HepG2 (cell line): ENCODE measurements around the gene MKS1. TPM values are rescaled to one million over a fixed set of nuclear protein-coding genes. Genes with fewer than 3 reads are reported as not detected.

Source experiments
- CBFB ChIP-seq: sonication (generic); formaldehyde crosslinking; IDR thresholded peaks from 2 replicates; pipeline ENCODE4 v1.4.0; 2020; ENCODE audit warnings: missing genetic modification reagents
- CBX1 ChIP-seq: IDR thresholded peaks from one replicate; pipeline ENCODE4 v1.6.1; 2016; ENCODE audit warnings: antibody characterized with exemption, low read depth
- HNF4G ChIP-seq, 2 experiments: sonication (generic) in 1 of 2; formaldehyde crosslinking in 1 of 2; IDR thresholded peaks; 2 replicates each; pipeline versions ENCODE4 v1.4.0 to v1.6.1; 2011 to 2020; ENCODE audit warnings: borderline replicate concordance in 2 of 2, low read depth in 2 of 2, mild to moderate bottlenecking in 2 of 2, low read length in 1 of 2, missing genetic modification reagents in 1 of 2, moderate library complexity in 1 of 2
- JDP2 ChIP-seq: sonication (generic); formaldehyde crosslinking; IDR thresholded peaks from 2 replicates; pipeline ENCODE4 v1.8.1; 2022; ENCODE audit warnings: missing genetic modification reagents, borderline replicate concordance
- MTF2 ChIP-seq: sonication (generic); formaldehyde crosslinking; IDR thresholded peaks from 2 replicates; pipeline ENCODE4 v1.5.0; 2020; ENCODE audit warnings: missing genetic modification reagents, borderline replicate concordance
- NFRKB ChIP-seq: fragments of 450-650 bp; IDR thresholded peaks from 2 replicates; pipeline ENCODE4 v1.6.1; 2017
- PHF20 ChIP-seq: sonication (generic); formaldehyde crosslinking; IDR thresholded peaks from 2 replicates; pipeline ENCODE4 v1.5.0; 2020; ENCODE audit warnings: mild to moderate bottlenecking, missing genetic modification reagents
- RFX5 ChIP-seq: IDR thresholded peaks from 2 replicates; pipeline ENCODE4 v1.6.1; 2011; ENCODE audit warnings: low read depth, low read length, improper control_type of control experiment
- SIN3B ChIP-seq: fragments of 150-350 bp; IDR thresholded peaks from 2 replicates; pipeline ENCODE4 v1.6.1; 2014; ENCODE audit warnings: low read length
- ZNF205 ChIP-seq: IDR thresholded peaks from 2 replicates; pipeline ENCODE4 v1.6.1; 2018; ENCODE audit warnings: missing biosample characterization, missing genetic modification reagents
- ZNF253 ChIP-seq: sonication (generic); formaldehyde crosslinking; IDR thresholded peaks from 2 replicates; pipeline ENCODE4 v1.8.0; 2022; ENCODE audit warnings: mild to moderate bottlenecking, missing genetic modification reagents, borderline replicate concordance
- ZNF383 ChIP-seq: sonication (generic); formaldehyde crosslinking; IDR thresholded peaks from 2 replicates; pipeline ENCODE4 v1.4.0; 2020; ENCODE audit warnings: missing genetic modification reagents, mild to moderate bottlenecking, borderline replicate concordance
- ZNF441 ChIP-seq: sonication (generic); formaldehyde crosslinking; IDR thresholded peaks from 2 replicates; pipeline ENCODE4 v1.7.0; 2021; ENCODE audit warnings: missing genetic modification reagents, borderline replicate concordance
- ZNF703 ChIP-seq: sonication (generic); formaldehyde crosslinking; IDR thresholded peaks from 2 replicates; pipeline ENCODE4 v1.5.1; 2020; ENCODE audit warnings: missing genetic modification reagents, mild to moderate bottlenecking, moderate library complexity, borderline replicate concordance
- ZNF777 ChIP-seq: sonication (generic); formaldehyde crosslinking; IDR thresholded peaks from 2 replicates; pipeline ENCODE4 v1.4.0; 2020; ENCODE audit warnings: missing genetic modification reagents
- ZNF790 ChIP-seq: sonication (generic); formaldehyde crosslinking; IDR thresholded peaks from 2 replicates; pipeline ENCODE4 v1.8.0; 2022; ENCODE audit warnings: missing genetic modification reagents, mild to moderate bottlenecking, borderline replicate concordance
- polyA plus RNA-seq, 8 experiments: library from polyadenylated mRNA; depleted of rRNA in 3 of 8; stranded (reverse) in 7 of 8; unstranded in 1 of 8; fragments of >200 nt; fragmentation: Illumina TruSeq in 4 of 8; extraction: Trizol in 4 of 8; gene quantifications; 2 replicates each; pipeline versions ENCODE4 v1.2.1 to v1.2.3, GENCODE V29; 2011 to 2016; ENCODE audit warnings: low read depth in 4 of 8, missing spikeins in 1 of 8, mixed read lengths in 1 of 8; ENCODE audit not compliant: insufficient read depth in 1 of 8
- total RNA-seq, 5 experiments: library from RNA; depleted of rRNA; stranded (reverse); fragments of >200 nt; fragmentation: Illumina TruSeq; extraction: Trizol; gene quantifications; 2 replicates each; pipeline ENCODE4 v1.2.3, GENCODE V29; 2016; ENCODE audit warnings: low read depth in 1 of 5
- TF ChIP-seq, protein P1 (sequence below): sonication (generic); formaldehyde crosslinking; IDR thresholded peaks from 2 replicates; pipeline ENCODE4 v1.4.0; 2020; ENCODE audit warnings: missing genetic modification reagents, borderline replicate concordance
- TF ChIP-seq, protein P2 (sequence below): sonication (generic); formaldehyde crosslinking; IDR thresholded peaks from 2 replicates; pipeline ENCODE4 v1.5.1; 2020; ENCODE audit warnings: mild to moderate bottlenecking, missing genetic modification reagents, borderline replicate concordance
- TF ChIP-seq, protein P3 (sequence below): sonication (generic); formaldehyde crosslinking; IDR thresholded peaks from 2 replicates; pipeline ENCODE4 v1.8.1; 2023; ENCODE audit warnings: mild to moderate bottlenecking, moderate library complexity, missing genetic modification reagents
- TF ChIP-seq, protein P4 (sequence below): sonication (generic); formaldehyde crosslinking; IDR thresholded peaks from 2 replicates; pipeline ENCODE4 v1.8.0; 2022; ENCODE audit warnings: mild to moderate bottlenecking, missing genetic modification reagents, moderate library complexity

Gene MKS1
- total and polyA plus RNA-seq, 2 of the 13 experiments (the other 11 are each of a cell fraction or from before 2014, with no cell fraction given) = 16.1 to 26.3 TPM

DNA sequence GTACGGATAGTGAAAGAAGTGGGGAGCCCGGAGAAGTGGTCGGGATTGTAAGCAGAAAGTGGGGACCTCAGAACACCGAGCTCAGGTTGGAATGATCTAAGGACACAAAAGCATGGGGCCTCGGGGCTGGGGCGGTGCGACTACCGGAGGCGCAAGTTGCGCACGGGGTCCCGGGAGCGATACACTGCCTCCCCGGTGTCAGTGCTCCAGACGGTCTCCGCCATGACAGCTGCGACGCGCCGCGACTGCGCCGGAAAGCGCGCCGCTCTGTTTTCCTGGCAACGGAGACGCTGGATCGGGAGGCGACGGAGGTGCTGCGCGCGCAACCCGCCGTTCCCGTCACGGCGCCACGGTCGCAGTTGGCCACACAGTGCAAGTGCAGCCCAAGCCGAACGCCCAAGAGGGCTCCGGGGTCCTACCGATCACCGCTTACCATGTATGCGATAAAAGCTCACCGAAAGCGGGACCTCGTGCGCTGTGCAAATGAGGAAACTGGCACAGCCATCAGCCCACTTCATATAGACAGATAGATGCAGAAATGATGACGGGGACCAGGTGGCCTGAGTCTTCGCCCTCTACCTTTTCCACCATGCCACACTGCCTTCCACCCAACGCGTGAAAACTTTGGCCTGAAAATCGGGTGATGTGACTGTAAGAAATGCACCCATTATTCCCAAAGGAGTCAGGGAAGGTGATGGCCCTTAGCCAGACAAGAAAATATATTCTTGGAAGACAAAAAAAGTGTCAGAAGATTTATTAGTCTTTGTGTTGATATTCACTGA lies at the start of gene MKS1 (continued):
- TF ChIP-seq, protein P1, sequence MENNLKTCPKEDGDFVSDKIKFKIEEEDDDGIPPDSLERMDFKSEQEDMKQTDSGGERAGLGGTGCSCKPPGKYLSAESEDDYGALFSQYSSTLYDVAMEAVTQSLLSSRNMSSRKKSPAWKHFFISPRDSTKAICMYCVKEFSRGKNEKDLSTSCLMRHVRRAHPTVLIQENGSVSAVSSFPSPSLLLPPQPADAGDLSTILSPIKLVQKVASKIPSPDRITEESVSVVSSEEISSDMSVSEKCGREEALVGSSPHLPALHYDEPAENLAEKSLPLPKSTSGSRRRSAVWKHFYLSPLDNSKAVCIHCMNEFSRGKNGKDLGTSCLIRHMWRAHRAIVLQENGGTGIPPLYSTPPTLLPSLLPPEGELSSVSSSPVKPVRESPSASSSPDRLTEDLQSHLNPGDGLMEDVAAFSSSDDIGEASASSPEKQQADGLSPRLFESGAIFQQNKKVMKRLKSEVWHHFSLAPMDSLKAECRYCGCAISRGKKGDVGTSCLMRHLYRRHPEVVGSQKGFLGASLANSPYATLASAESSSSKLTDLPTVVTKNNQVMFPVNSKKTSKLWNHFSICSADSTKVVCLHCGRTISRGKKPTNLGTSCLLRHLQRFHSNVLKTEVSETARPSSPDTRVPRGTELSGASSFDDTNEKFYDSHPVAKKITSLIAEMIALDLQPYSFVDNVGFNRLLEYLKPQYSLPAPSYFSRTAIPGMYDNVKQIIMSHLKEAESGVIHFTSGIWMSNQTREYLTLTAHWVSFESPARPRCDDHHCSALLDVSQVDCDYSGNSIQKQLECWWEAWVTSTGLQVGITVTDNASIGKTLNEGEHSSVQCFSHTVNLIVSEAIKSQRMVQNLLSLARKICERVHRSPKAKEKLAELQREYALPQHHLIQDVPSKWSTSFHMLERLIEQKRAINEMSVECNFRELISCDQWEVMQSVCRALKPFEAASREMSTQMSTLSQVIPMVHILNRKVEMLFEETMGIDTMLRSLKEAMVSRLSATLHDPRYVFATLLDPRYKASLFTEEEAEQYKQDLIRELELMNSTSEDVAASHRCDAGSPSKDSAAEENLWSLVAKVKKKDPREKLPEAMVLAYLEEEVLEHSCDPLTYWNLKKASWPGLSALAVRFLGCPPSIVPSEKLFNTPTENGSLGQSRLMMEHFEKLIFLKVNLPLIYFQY (CRISPR knock-in tag) = no peak; the same call in 1 of the 2 replicates
- no peak; the same call in 1 of the 2 replicates for TF ChIP-seq CBFB (CRISPR knock-in tag)
- peak; percentile 62; the same call in 1 of the 2 replicates for TF ChIP-seq ZNF205 (CRISPR knock-in tag)
- TF ChIP-seq ZNF383 (CRISPR knock-in tag) = peak; percentile 46; the same call in 1 of the 2 replicates
- TF ChIP-seq CBX1 = peak; percentile 92
- TF ChIP-seq ZNF253 (CRISPR knock-in tag) = no peak
- TF ChIP-seq ZNF790 = peak; percentile 56; the same call in 1 of the 2 replicates
- TF ChIP-seq ZNF703 (CRISPR knock-in tag) = no peak
- TF ChIP-seq, protein P2, sequence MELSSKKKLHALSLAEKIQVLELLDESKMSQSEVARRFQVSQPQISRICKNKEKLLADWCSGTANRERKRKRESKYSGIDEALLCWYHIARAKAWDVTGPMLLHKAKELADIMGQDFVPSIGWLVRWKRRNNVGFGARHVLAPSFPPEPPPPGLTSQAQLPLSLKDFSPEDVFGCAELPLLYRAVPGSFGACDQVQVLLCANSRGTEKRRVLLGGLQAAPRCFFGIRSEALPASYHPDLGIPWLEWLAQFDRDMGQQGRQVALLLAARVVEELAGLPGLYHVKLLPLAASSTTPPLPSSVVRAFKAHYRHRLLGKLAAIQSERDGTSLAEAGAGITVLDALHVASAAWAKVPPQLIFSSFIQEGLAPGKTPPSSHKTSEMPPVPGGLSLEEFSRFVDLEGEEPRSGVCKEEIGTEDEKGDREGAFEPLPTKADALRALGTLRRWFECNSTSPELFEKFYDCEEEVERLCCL (CRISPR knock-in tag) = no peak
- TF ChIP-seq PHF20 (CRISPR knock-in tag) = peak; percentile 97
- TF ChIP-seq NFRKB = no peak
- TF ChIP-seq JDP2 (CRISPR knock-in tag) = no peak
- TF ChIP-seq HNF4G (IDR thresholded peaks at IDR 0.05; ENCODE audit: borderline replicate concordance, low read depth, low read length) = no peak
- TF ChIP-seq HNF4G (CRISPR knock-in tag; IDR thresholded peaks at IDR 0.05; ENCODE audit: borderline replicate concordance, low read depth) = peak; percentile 39
- peak; percentile 87; the same call in 1 of the 2 replicates for TF ChIP-seq MTF2
- TF ChIP-seq, protein P3, sequence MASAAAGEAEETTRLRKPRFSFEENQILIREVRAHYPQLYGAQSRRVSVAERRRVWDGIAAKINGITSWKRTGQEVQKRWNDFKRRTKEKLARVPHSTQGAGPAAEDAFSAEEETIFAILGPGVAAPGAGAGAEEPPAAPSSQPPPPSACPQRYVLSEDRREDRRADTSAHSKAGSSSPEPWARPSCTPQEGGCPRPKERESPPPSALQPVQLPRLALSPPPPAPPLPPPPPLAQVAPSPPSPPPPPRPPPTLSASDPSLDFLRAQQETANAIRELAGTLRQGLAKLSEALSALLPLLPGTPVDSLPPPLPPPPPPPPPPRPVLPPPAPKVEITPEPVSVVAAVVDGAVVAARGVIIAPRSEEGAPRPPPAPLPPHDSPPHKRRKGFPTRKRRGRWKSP (CRISPR knock-in tag) = peak; percentile 99
- peak; percentile 94 for TF ChIP-seq SIN3B
- TF ChIP-seq, protein P4, sequence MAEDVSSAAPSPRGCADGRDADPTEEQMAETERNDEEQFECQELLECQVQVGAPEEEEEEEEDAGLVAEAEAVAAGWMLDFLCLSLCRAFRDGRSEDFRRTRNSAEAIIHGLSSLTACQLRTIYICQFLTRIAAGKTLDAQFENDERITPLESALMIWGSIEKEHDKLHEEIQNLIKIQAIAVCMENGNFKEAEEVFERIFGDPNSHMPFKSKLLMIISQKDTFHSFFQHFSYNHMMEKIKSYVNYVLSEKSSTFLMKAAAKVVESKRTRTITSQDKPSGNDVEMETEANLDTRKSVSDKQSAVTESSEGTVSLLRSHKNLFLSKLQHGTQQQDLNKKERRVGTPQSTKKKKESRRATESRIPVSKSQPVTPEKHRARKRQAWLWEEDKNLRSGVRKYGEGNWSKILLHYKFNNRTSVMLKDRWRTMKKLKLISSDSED = no peak
- TF ChIP-seq ZNF441 (CRISPR knock-in tag) = no peak
- TF ChIP-seq ZNF777 (CRISPR knock-in tag) = peak; percentile 67; the same call in 1 of the 2 replicates
- peak; percentile 29; the same call in 1 of the 2 replicates for TF ChIP-seq RFX5
